Measurements from ENCODE around the gene MAST1.

The MAST1 gene

DNA sequence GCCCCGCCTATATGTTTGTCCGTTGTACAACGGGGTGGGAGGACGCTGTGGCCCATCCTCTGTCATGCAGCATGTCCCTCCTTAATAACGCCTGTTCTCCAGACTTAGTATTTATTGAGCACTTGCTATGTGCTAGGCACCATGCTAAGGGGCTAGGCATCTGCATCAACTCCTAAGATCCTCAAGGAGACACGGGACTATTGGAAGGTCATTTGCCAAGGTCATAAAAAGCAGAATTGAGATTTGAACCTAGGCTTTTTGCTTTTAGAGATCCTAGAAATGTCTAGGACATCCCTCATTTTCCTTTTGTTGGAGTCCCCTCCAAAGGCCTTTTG is 1.8 kb upstream of the MAST1 start:
- Histone ChIP-seq H3K27me3 (ENCODE audit: insufficient read depth, poor library complexity, severe bottlenecking) (peaks cover 82% of the 10 kb centered on the region), H3K27ac (replicated peaks) (no peak overlapping the region), H3K4me3 (replicated peaks; ENCODE audit: insufficient read depth, low read length) (no peak overlapping the region)
- TF ChIP-seq POLR2AphosphoS5 (IDR thresholded peaks at IDR 0.05; ENCODE audit: low read depth) (no peak), SPI1 (IDR thresholded peaks at IDR 0.05; ENCODE audit: borderline replicate concordance, low read depth) (no peak), GABPA (IDR thresholded peaks at IDR 0.05; ENCODE audit: low read depth) (no peak)
- TF ChIP-seq, protein P1, sequence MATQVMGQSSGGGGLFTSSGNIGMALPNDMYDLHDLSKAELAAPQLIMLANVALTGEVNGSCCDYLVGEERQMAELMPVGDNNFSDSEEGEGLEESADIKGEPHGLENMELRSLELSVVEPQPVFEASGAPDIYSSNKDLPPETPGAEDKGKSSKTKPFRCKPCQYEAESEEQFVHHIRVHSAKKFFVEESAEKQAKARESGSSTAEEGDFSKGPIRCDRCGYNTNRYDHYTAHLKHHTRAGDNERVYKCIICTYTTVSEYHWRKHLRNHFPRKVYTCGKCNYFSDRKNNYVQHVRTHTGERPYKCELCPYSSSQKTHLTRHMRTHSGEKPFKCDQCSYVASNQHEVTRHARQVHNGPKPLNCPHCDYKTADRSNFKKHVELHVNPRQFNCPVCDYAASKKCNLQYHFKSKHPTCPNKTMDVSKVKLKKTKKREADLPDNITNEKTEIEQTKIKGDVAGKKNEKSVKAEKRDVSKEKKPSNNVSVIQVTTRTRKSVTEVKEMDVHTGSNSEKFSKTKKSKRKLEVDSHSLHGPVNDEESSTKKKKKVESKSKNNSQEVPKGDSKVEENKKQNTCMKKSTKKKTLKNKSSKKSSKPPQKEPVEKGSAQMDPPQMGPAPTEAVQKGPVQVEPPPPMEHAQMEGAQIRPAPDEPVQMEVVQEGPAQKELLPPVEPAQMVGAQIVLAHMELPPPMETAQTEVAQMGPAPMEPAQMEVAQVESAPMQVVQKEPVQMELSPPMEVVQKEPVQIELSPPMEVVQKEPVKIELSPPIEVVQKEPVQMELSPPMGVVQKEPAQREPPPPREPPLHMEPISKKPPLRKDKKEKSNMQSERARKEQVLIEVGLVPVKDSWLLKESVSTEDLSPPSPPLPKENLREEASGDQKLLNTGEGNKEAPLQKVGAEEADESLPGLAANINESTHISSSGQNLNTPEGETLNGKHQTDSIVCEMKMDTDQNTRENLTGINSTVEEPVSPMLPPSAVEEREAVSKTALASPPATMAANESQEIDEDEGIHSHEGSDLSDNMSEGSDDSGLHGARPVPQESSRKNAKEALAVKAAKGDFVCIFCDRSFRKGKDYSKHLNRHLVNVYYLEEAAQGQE (IDR thresholded peaks at IDR 0.05; ENCODE audit: insufficient replicate concordance, low read depth) = no peak
- TF ChIP-seq, protein P2, sequence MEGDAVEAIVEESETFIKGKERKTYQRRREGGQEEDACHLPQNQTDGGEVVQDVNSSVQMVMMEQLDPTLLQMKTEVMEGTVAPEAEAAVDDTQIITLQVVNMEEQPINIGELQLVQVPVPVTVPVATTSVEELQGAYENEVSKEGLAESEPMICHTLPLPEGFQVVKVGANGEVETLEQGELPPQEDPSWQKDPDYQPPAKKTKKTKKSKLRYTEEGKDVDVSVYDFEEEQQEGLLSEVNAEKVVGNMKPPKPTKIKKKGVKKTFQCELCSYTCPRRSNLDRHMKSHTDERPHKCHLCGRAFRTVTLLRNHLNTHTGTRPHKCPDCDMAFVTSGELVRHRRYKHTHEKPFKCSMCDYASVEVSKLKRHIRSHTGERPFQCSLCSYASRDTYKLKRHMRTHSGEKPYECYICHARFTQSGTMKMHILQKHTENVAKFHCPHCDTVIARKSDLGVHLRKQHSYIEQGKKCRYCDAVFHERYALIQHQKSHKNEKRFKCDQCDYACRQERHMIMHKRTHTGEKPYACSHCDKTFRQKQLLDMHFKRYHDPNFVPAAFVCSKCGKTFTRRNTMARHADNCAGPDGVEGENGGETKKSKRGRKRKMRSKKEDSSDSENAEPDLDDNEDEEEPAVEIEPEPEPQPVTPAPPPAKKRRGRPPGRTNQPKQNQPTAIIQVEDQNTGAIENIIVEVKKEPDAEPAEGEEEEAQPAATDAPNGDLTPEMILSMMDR (IDR thresholded peaks at IDR 0.05; ENCODE audit: insufficient read depth, low read length) = no peak
- DNase-seq (ENCODE audit: low read depth in 1 of 2, low spot score in 1 of 2) = no peak

DNA sequence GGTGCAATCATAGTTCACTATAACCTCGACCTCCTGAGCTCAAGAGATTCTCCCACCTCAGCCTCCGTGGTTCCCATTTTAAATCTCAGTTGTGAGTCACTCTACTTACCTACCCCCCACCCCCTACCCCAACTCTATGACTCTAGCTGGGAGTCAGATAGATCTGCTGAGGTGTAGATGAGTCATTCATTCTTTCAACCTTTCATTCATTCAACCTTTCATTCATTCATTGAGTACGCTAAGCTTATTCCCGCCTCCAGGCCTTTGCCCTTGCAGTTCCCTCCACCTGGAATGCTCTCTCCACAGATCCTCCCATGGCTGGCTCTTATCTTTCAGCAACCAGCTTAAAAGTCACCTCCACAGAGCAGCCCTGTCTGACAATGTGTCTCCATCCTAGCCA is 1.1 kb upstream of the MAST1 start:
- Histone ChIP-seq H3K27ac (replicated peaks) (no peak overlapping the region), H3K27me3 (ENCODE audit: insufficient read depth, poor library complexity, severe bottlenecking) (peaks cover 86% of the 10 kb centered on the region), H3K4me3 (replicated peaks; ENCODE audit: insufficient read depth, low read length) (no peak overlapping the region)
- DNase-seq (ENCODE audit: low read depth in 1 of 2, low spot score in 1 of 2) = no peak
- TF ChIP-seq, protein P1 (IDR thresholded peaks at IDR 0.05; ENCODE audit: insufficient replicate concordance, low read depth) = no peak
- TF ChIP-seq POLR2AphosphoS5 (IDR thresholded peaks at IDR 0.05; ENCODE audit: low read depth) = no peak
- no peak for TF ChIP-seq SPI1 (IDR thresholded peaks at IDR 0.05; ENCODE audit: borderline replicate concordance, low read depth)
- TF ChIP-seq, protein P2 (IDR thresholded peaks at IDR 0.05; ENCODE audit: insufficient read depth, low read length) = no peak

DNA sequence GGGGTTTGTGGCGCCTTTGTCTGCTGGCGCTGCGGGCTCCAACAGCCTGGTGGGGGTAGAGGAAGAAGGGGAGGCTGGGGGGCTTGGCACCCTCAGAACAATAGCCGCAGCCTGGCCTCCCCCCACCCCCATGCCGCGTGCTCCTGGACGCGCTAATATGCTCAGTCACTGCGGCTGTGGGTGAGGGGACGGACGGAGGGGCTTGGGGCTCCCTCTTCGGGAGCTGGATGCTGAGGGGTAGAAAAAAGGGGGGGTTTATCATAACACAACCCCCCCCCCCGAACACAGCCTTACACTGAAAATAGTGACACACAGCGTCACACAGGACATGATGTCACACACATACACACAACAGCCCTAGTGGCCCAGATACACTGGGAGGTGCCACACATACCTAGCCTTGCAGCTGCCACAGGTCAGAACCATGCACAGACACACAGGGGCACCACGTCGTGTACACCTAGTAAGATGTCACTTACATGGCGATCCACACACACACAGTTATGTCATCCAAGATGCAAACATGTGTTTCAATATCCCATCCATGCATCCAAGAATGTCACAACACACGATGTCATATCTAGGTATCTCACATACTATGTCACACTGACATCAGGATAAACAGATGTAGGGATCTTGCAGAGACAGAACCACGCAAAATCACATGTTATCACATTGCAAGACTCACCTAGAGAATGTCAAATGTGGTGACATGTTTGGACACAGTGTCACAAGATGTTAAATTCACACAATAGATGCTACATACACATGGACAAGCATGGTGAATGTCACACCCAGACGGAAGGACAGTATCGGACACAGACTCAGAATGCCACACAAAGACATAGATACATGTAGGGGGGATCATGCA is 806 bp downstream of the MAST1 start:
- DNase-seq (ENCODE audit: low read depth in 1 of 2, low spot score in 1 of 2) = no peak
- TF ChIP-seq POLR2AphosphoS5 (IDR thresholded peaks at IDR 0.05; ENCODE audit: low read depth) = no peak
- TF ChIP-seq GABPA (IDR thresholded peaks at IDR 0.05; ENCODE audit: low read depth) = no peak
- TF ChIP-seq, protein P1 (IDR thresholded peaks at IDR 0.05; ENCODE audit: insufficient replicate concordance, low read depth) = no peak
- TF ChIP-seq SPI1 (IDR thresholded peaks at IDR 0.05; ENCODE audit: borderline replicate concordance, low read depth) = no peak
- TF ChIP-seq, protein P2 (IDR thresholded peaks at IDR 0.05; ENCODE audit: insufficient read depth, low read length) = no peak
- Histone ChIP-seq H3K27me3 (ENCODE audit: insufficient read depth, poor library complexity, severe bottlenecking) (peaks cover 76% of the 10 kb centered on the region), H3K27ac (replicated peaks) (no peak overlapping the region), H3K4me3 (replicated peaks; ENCODE audit: insufficient read depth, low read length) (peak overlapping the region; percentile 39)
